ENCODE data around the gene BBS9.

GRCh38 chr7:33503014-33503413, 373.6 kb downstream of the BBS9 start:
- TF ChIP-seq POLR2AphosphoS5 (IDR thresholded peaks at IDR 0.05; ENCODE audit: low read depth, low read length) (no peak), TAF1 (IDR thresholded peaks at IDR 0.05; ENCODE audit: borderline replicate concordance, insufficient read depth, low read length) (no peak), REST (IDR thresholded peaks at IDR 0.05; ENCODE audit: insufficient read depth in 1 of 2, low read depth in 2 of 2, low read length in 2 of 2) (no peak), SIN3A (IDR thresholded peaks at IDR 0.05; ENCODE audit: borderline replicate concordance, insufficient read depth, low read length) (no peak), FOXP2 (optimal IDR thresholded peaks at IDR 0.05; ENCODE audit: borderline replicate concordance, extremely low read depth, extremely low read length, insufficient read depth) (no peak)
